HG03439 (cell line): ENCODE results near the gene MAPK11.
A peak's percentile ranks its signal among the peaks of the same experiment; 100 is the strongest.

Experiments used
- ATAC-seq: cut with Tn5 transposase; IDR thresholded peaks from one replicate; pipeline ENCODE4 v1.9.1; 2021; ENCODE audit warnings: mild to moderate bottlenecking, moderate library complexity; ENCODE audit not compliant: unreplicated experiment

The MAPK11 gene

GRCh38 chr22:50250555-50251476 lies 19.4 kb downstream of the MAPK11 start, which contains the start of gene HDAC10:
TSS of gene HDAC10 (minus strand) at chr22:50251265. CDS start at chr22:50251032, 233 bp downstream.
- no peak for ATAC-seq

- ATAC-seq: no peak
These were observed 20.0 kb downstream of the MAPK11 start for GRCh38 chr22:50250249-50250554.

- ATAC-seq: no peak
These were observed 20.6 kb downstream of the MAPK11 start for GRCh38 chr22:50249341-50250248.

GRCh38 chr22:50248196-50249081 lies 21.7 kb downstream of the MAPK11 start:
- ATAC-seq: no peak

- no peak for ATAC-seq
These were observed 22.4 kb downstream of the MAPK11 start for GRCh38 chr22:50247748-50248147.

- ATAC-seq: no peak
These were observed 23.7 kb downstream of the MAPK11 start for GRCh38 chr22:50246242-50247175.

GRCh38 chr22:50245214-50246072 lies 24.7 kb downstream of the MAPK11 start:
- no peak for ATAC-seq

GRCh38 chr22:50244420-50245213 lies 25.6 kb downstream of the MAPK11 start, which contains the start of gene TUBGCP6:
TSS of gene TUBGCP6 (minus strand) at chr22:50245023. CDS start at chr22:50244459, 564 bp downstream.
- peak; percentile 64 for ATAC-seq

GRCh38 chr22:50243685-50244419 lies 26.3 kb downstream of the MAPK11 start:
- no peak for ATAC-seq

GRCh38 chr22:50242406-50242949 lies 27.7 kb downstream of the MAPK11 start:
- ATAC-seq: no peak

- ATAC-seq: no peak
These were observed 31.4 kb downstream of the MAPK11 start for GRCh38 chr22:50238755-50239154.

- no peak for ATAC-seq
These were observed 33.3 kb downstream of the MAPK11 start for GRCh38 chr22:50236731-50237409.

- ATAC-seq: no peak
These were observed 37.0 kb downstream of the MAPK11 start for GRCh38 chr22:50233223-50233622.

GRCh38 chr22:50232481-50233151 lies 37.6 kb downstream of the MAPK11 start:
- no peak for ATAC-seq

- no peak for ATAC-seq
These were observed 40.8 kb downstream of the MAPK11 start for GRCh38 chr22:50229370-50229769.

GRCh38 chr22:50228366-50228765 lies 41.8 kb downstream of the MAPK11 start:
- no peak for ATAC-seq
